GM19467 (cell line): ENCODE measurements around the gene PARD3B.
"Not testable (repeated sequence)": the region's sequence is repeated elsewhere in the genome, so short reads cannot be mapped to it uniquely, and the experiment has no call there.

Experiments used
- ATAC-seq: cut with Tn5 transposase; IDR thresholded peaks from one replicate; pipeline ENCODE4 v1.9.1; 2021; ENCODE audit warnings: mild to moderate bottlenecking, moderate library complexity; ENCODE audit not compliant: unreplicated experiment

The PARD3B gene

GRCh38 chr2:205218056-205218455 is 672.8 kb downstream of the PARD3B start:
- ATAC-seq = no peak

GRCh38 chr2:205218816-205219215 is 673.5 kb downstream of the PARD3B start:
- ATAC-seq = not testable (repeated sequence)

- ATAC-seq = no peak
These were observed 675.3 kb downstream of the PARD3B start for GRCh38 chr2:205220559-205220958.

GRCh38 chr2:205232086-205232485 is 686.8 kb downstream of the PARD3B start:
- no peak for ATAC-seq

- ATAC-seq = no peak
These were observed 690.2 kb downstream of the PARD3B start for GRCh38 chr2:205235434-205235833.

GRCh38 chr2:205237524-205237923 is 692.2 kb downstream of the PARD3B start:
- no peak for ATAC-seq

- no peak for ATAC-seq
These were observed 699.7 kb downstream of the PARD3B start for GRCh38 chr2:205245001-205245400.

GRCh38 chr2:205245652-205246051 is 700.4 kb downstream of the PARD3B start:
- ATAC-seq = no peak

GRCh38 chr2:205259121-205259520 is 713.8 kb downstream of the PARD3B start:
- ATAC-seq = no peak

GRCh38 chr2:205261516-205262020 is 716.3 kb downstream of the PARD3B start:
- no peak for ATAC-seq

- ATAC-seq = no peak
These were observed 722.0 kb downstream of the PARD3B start for GRCh38 chr2:205267323-205267722.

GRCh38 chr2:205270689-205271088 is 725.4 kb downstream of the PARD3B start:
- no peak for ATAC-seq

GRCh38 chr2:205273148-205273547 is 727.9 kb downstream of the PARD3B start:
- ATAC-seq = no peak

GRCh38 chr2:205273627-205274026 is 728.4 kb downstream of the PARD3B start:
- no peak for ATAC-seq

GRCh38 chr2:205274801-205275200 is 729.5 kb downstream of the PARD3B start:
- no peak for ATAC-seq

- no peak for ATAC-seq
These were observed 731.0 kb downstream of the PARD3B start for GRCh38 chr2:205276116-205276777.

GRCh38 chr2:205280596-205281236 is 735.4 kb downstream of the PARD3B start:
- no peak for ATAC-seq

GRCh38 chr2:205283736-205284270 is 738.5 kb downstream of the PARD3B start:
- no peak for ATAC-seq

- no peak for ATAC-seq
These were observed 739.1 kb downstream of the PARD3B start for GRCh38 chr2:205284334-205284733.

- ATAC-seq = no peak
These were observed 742.0 kb downstream of the PARD3B start for GRCh38 chr2:205287316-205287715.

- no peak for ATAC-seq
These were observed 743.4 kb downstream of the PARD3B start for GRCh38 chr2:205288686-205289085.

GRCh38 chr2:205290299-205290698 is 745.0 kb downstream of the PARD3B start:
- no peak for ATAC-seq
